Testis (tissue), 3 donors: Measurements from ENCODE around the gene SSBP2. TPM values are rescaled to one million over a fixed set of nuclear protein-coding genes. Genes with fewer than 3 reads are reported as not detected.
"Not testable (repeated sequence)": the region's sequence is repeated elsewhere in the genome, so short reads cannot be mapped to it uniquely, and the experiment has no call there.

Source experiments
- DNase-seq: peaks from one replicate; pipeline ENCODE4 v3.0.0-alpha.2; 2019
- H3K27ac ChIP-seq, 2 donors: fragments of 200-600 bp; sonication (generic); one replicate each; pipeline ENCODE4 v1.5.1; 2019
- H3K27me3 ChIP-seq: fragments of 200-600 bp; sonication (generic); one replicate; pipeline ENCODE4 v1.5.1; 2019
- H3K36me3 ChIP-seq: fragments of 200-600 bp; sonication (generic); one replicate; pipeline ENCODE4 v1.5.1; 2017; ENCODE audit warnings: low read depth; ENCODE audit errors: missing control alignments
- H3K4me1 ChIP-seq: fragments of 200-600 bp; sonication (generic); one replicate; pipeline ENCODE4 v1.5.1; 2019
- H3K4me3 ChIP-seq, 2 donors: fragments of 200-600 bp; sonication (generic); one replicate each; pipeline ENCODE4 v1.5.1; 2017 to 2019
- H3K9me3 ChIP-seq: fragments of 200-600 bp; sonication (generic); one replicate; pipeline ENCODE4 v1.5.1; 2017
- CTCF ChIP-seq, 3 experiments: fragments of 450-650 bp in 2 of 3; fragments of 200-600 bp in 1 of 3; sonication (generic) in 1 of 3; IDR thresholded peaks; one replicate each; pipeline ENCODE4 v1.5.1; 2016 to 2019; ENCODE audit warnings: antibody characterized with exemption in 3 of 3, mild to moderate bottlenecking in 2 of 3, moderate library complexity in 1 of 3
- POLR2A ChIP-seq: fragments of 450-650 bp; IDR thresholded peaks from one replicate; pipeline ENCODE4 v1.6.1; 2017; ENCODE audit warnings: antibody characterized with exemption, mild to moderate bottlenecking, moderate library complexity
- WGBS, 2 donors: methylation state at CpG; one replicate each; pipeline ENCODE4 v1.1.5; 2018; 5-methylcytosine and 5-hydroxymethylcytosine counted together
- intact Hi-C: fragments of 100-400 bp; cut with DNase I; formaldehyde crosslinking; loops from one replicate; pipeline ENCODE4 v1.15.1; 2023; ENCODE audit warnings: low total_unique reads
- polyA plus RNA-seq: library from polyadenylated mRNA; stranded (reverse); fragments of 350-450 nt; fragmentation: Illumina TruSeq; extraction: RNeasy Lipid Tissue Mini Kit (QIAGEN cat#74804); gene quantifications from one replicate; pipeline ENCODE4 v1.2.3, GENCODE V29; 2014; ENCODE audit warnings: low read depth, low replicate concordance; ENCODE audit not compliant: insufficient read depth
- total RNA-seq, 2 donors: library from RNA; depleted of rRNA; stranded (reverse); fragments of >200 nt; gene quantifications; one replicate each; pipeline ENCODE4 v1.2.3, GENCODE V29; 2016

SSBP2 gene
- total and polyA plus RNA-seq, 3 donors from 2014 or later = 17.5 to 27.6 (median 22.7) TPM

- Histone ChIP-seq H3K4me1 (no peaks in the 10 kb centered on the region), H3K27ac (no peak overlapping the region), H3K4me3 (no peak overlapping the region), H3K9me3 (no peaks in the 10 kb centered on the region), H3K36me3 (no peaks in the 10 kb centered on the region), H3K27me3 (no peaks in the 10 kb centered on the region)
- no peak for DNase-seq
- intact Hi-C loops = no loop called here
- no peak for TF ChIP-seq POLR2A
- TF ChIP-seq CTCF (IDR thresholded peaks at IDR 0.05) = no peak
- 30 to 33% methylated on average over 1 of the region's 1 CpG for WGBS, 2 donors
Observed at GRCh38 chr5:81408496-81408895, 342.4 kb downstream of the SSBP2 start.

- H3K27me3 ChIP-seq, DNase-seq, intact Hi-C loops, H3K9me3 ChIP-seq, H3K4me3 ChIP-seq, H3K27ac ChIP-seq, H3K4me1 ChIP-seq, H3K36me3 ChIP-seq: not testable (repeated sequence)
- WGBS, 2 donors = 55 to 61% methylated on average over 4 of the region's 4 CpGs
Observed at GRCh38 chr5:81407811-81408210, 343.1 kb downstream of the SSBP2 start.

GRCh38 chr5:81405126-81405891 lies 345.6 kb downstream of the SSBP2 start:
- 66 to 75% methylated on average over 7 of the region's 7 CpGs for whole genome bisulfite sequencing, 2 donors

GRCh38 chr5:81402192-81402930 lies 348.5 kb downstream of the SSBP2 start:
- Histone ChIP-seq H3K9me3 (no peaks in the 10 kb centered on the region), H3K4me1 (no peaks in the 10 kb centered on the region), H3K36me3 (no peaks in the 10 kb centered on the region), H3K27ac (no peak overlapping the region), H3K27me3 (no peaks in the 10 kb centered on the region), H3K4me3 (no peak overlapping the region)
- no peak for TF ChIP-seq CTCF (IDR thresholded peaks at IDR 0.05)
- TF ChIP-seq POLR2A = no peak
- intact Hi-C loops = no loop called here
- DNase-seq = no peak
- WGBS, 2 donors = 56 to 66% methylated on average over 2 of the region's 2 CpGs

More at GRCh38 chr5:81405126-81405891, 345.6 kb downstream of the SSBP2 start:
- DNase-seq = no peak
- H3K36me3 ChIP-seq = no peaks in the 10 kb centered on the region
- H3K9me3 ChIP-seq = no peaks in the 10 kb centered on the region
- no peak overlapping the region for H3K27ac ChIP-seq
- no peaks in the 10 kb centered on the region for H3K27me3 ChIP-seq
- TF ChIP-seq CTCF (IDR thresholded peaks at IDR 0.05) = no peak
- no peak for TF ChIP-seq POLR2A
- H3K4me1 ChIP-seq = no peaks in the 10 kb centered on the region
- intact Hi-C loops = no loop called here
- no peak overlapping the region for H3K4me3 ChIP-seq

- Histone ChIP-seq H3K4me1 (no peaks in the 10 kb centered on the region), H3K36me3 (no peaks in the 10 kb centered on the region)
- WGBS, 2 donors = 72 to 86% methylated on average over 6 to 11 of the region's 11 CpGs
Observed at GRCh38 chr5:81401266-81401665, 349.6 kb downstream of the SSBP2 start.

More at GRCh38 chr5:81401266-81401665, 349.6 kb downstream of the SSBP2 start:
- DNase-seq = no peak
- intact Hi-C loops = no loop called here
- no peaks in the 10 kb centered on the region for H3K27me3 ChIP-seq
- no peak for TF ChIP-seq CTCF (IDR thresholded peaks at IDR 0.05)
- no peak for TF ChIP-seq POLR2A
- no peak overlapping the region for H3K4me3 ChIP-seq
- H3K9me3 ChIP-seq = no peaks in the 10 kb centered on the region
- no peak overlapping the region for H3K27ac ChIP-seq
